GM18870 (cell line): ENCODE data around the gene CAMK2A.

Experiments used
- ATAC-seq: cut with Tn5 transposase; IDR thresholded peaks from one replicate; pipeline ENCODE4 v1.9.1; 2021; ENCODE audit warnings: moderate library complexity; ENCODE audit not compliant: unreplicated experiment

Gene CAMK2A

GRCh38 chr5:150173161-150173560, 116.4 kb downstream of the CAMK2A start:
- no peak for ATAC-seq

- no peak for ATAC-seq
Measured at GRCh38 chr5:150172556-150172955, 117.0 kb downstream of the CAMK2A start.

- ATAC-seq: no peak
Measured at GRCh38 chr5:150172145-150172544, 117.4 kb downstream of the CAMK2A start.
